ENCODE measurements around the gene ST6GAL1.

DNA sequence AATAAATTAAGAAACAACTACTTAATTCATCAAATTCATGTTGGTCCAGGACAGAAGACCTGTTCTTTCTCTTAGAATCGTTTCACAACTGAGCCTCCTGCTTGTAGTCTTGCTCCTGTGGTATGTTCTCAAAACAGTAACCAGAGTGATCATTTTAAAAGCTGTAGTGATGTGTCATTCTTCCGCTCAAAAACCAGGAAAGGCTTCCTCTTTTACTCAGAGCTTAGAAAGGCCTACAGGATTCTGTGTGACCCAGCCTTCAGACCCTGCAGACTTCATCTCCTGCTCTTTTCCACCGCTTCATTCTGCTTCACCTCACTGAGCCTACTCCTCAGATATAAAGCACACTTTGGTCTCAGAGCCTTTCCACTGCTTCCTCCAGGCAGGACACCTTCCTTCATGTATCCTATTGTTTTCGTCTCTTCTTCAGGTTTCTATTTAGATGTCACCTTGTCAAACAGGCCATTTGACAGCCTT is 22.7 kb downstream of the ST6GAL1 start:
- TF ChIP-seq, protein P1, sequence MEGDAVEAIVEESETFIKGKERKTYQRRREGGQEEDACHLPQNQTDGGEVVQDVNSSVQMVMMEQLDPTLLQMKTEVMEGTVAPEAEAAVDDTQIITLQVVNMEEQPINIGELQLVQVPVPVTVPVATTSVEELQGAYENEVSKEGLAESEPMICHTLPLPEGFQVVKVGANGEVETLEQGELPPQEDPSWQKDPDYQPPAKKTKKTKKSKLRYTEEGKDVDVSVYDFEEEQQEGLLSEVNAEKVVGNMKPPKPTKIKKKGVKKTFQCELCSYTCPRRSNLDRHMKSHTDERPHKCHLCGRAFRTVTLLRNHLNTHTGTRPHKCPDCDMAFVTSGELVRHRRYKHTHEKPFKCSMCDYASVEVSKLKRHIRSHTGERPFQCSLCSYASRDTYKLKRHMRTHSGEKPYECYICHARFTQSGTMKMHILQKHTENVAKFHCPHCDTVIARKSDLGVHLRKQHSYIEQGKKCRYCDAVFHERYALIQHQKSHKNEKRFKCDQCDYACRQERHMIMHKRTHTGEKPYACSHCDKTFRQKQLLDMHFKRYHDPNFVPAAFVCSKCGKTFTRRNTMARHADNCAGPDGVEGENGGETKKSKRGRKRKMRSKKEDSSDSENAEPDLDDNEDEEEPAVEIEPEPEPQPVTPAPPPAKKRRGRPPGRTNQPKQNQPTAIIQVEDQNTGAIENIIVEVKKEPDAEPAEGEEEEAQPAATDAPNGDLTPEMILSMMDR (IDR thresholded peaks at IDR 0.05 in 4 of 5, conservative IDR thresholded peaks at IDR 0.05 in 1 of 5), result no peak
- peak in 1 of 2 donors; percentile 21 for TF ChIP-seq POLR2A (IDR thresholded peaks at IDR 0.05)

All from gastrocnemius medialis (tissue), 4 donors.